Stimulated activated CD4-positive, alpha-beta T cell treated with anti-CD3 and anti-CD28 coated beads, Interleukin-1b, Interleukin-23, amount 100 ng/mL, for 24 hours (primary cell): ENCODE measurements around the gene NLE1.

Source experiments
- DNase-seq, 4 experiments: peaks; one replicate each; pipeline ENCODE4 v3.0.0-alpha.2; 2020; ENCODE audit warnings: low read depth in 4 of 4, low spot score in 1 of 4

Gene NLE1

GRCh38 chr17:35087731-35088355, 54.3 kb downstream of the NLE1 start:
- no peak for DNase-seq

- no peak for DNase-seq
These were observed 55.1 kb downstream of the NLE1 start for GRCh38 chr17:35086931-35087573.

GRCh38 chr17:35086164-35086563, 55.9 kb downstream of the NLE1 start:
- no peak for DNase-seq

GRCh38 chr17:35084987-35085386, 57.1 kb downstream of the NLE1 start:
- DNase-seq, result no peak

GRCh38 chr17:35083071-35083470, 59.0 kb downstream of the NLE1 start:
- no peak for DNase-seq

GRCh38 chr17:35082073-35082657, 59.9 kb downstream of the NLE1 start:
- no peak for DNase-seq

- no peak for DNase-seq
These were observed 60.5 kb downstream of the NLE1 start for GRCh38 chr17:35081638-35082037.

GRCh38 chr17:35080536-35080935, 61.6 kb downstream of the NLE1 start:
- DNase-seq, result no peak

- no peak for DNase-seq
These were observed 62.3 kb downstream of the NLE1 start for GRCh38 chr17:35079547-35080423.
